Tibial artery (tissue), 4 donors: ENCODE data around the gene RAB40B.

Experiments
- DNase-seq, 2 donors: peaks; one replicate each; pipeline ENCODE4 v3.0.0-alpha.2; 2019
- H3K27ac ChIP-seq, 2 donors: fragments of 200-600 bp; sonication (generic) in 1 of 2; 1 replicate in 1 of 2; 2 replicates in 1 of 2; pipeline ENCODE4 v1.5.1; 2018 to 2019; ENCODE audit warnings: mild to moderate bottlenecking in 1 of 2
- H3K27me3 ChIP-seq, 2 donors: fragments of 200-600 bp; sonication (generic) in 1 of 2; one replicate each; pipeline versions ENCODE4 v1.5.1 to v1.6.0; 2016 to 2019
- H3K36me3 ChIP-seq, 3 donors: fragments of 200-600 bp; sonication (generic) in 2 of 3; one replicate each; pipeline ENCODE4 v1.5.1; 2016 to 2019; ENCODE audit warnings: mild to moderate bottlenecking in 2 of 3
- H3K4me1 ChIP-seq, 4 donors: fragments of 200-600 bp; sonication (generic) in 2 of 4; 1 replicate in 3 of 4; 2 replicates in 1 of 4; pipeline ENCODE4 v1.5.1; 2016 to 2019
- H3K4me3 ChIP-seq, 2 donors: fragments of 200-600 bp; sonication (generic) in 1 of 2; 1 replicate in 1 of 2; 2 replicates in 1 of 2; pipeline ENCODE4 v1.5.1; 2018 to 2019; ENCODE audit warnings: mild to moderate bottlenecking in 2 of 2
- H3K9me3 ChIP-seq, 3 donors: fragments of 200-600 bp; sonication (generic) in 1 of 3; one replicate each; pipeline ENCODE4 v1.5.1; 2016 to 2019
- CTCF ChIP-seq, 2 experiments: fragments of 200-600 bp in 1 of 2; fragments of 450-650 bp in 1 of 2; IDR thresholded peaks; one replicate each; pipeline ENCODE4 v1.5.1; 2017 to 2019; ENCODE audit warnings: antibody characterized with exemption in 2 of 2, mild to moderate bottlenecking in 1 of 2, moderate library complexity in 1 of 2
- intact Hi-C: fragments of 100-400 bp; cut with DNase I; formaldehyde crosslinking; loops from one replicate; pipeline ENCODE4 v1.15.0; 2023; ENCODE audit warnings: low total_unique reads

The RAB40B gene

GRCh38 chr17:82639628-82640027 lies 58.9 kb downstream of the RAB40B start:
- DNase-seq = no peak
- H3K4me3 ChIP-seq = no peak overlapping the region
- H3K9me3 ChIP-seq = no peaks in the 10 kb centered on the region
- no peaks in the 10 kb centered on the region for H3K27me3 ChIP-seq
- no peak overlapping the region for H3K27ac ChIP-seq
- H3K36me3 ChIP-seq = peaks cover 20 to 63% (median 43%) of the 10 kb centered on the region in 3 donors
- intact Hi-C loops = no loop called here
- H3K4me1 ChIP-seq = peaks cover 0 to 18% (median under 1%) of the 10 kb centered on the region in 4 donors
- no peak for TF ChIP-seq CTCF (IDR thresholded peaks at IDR 0.05)

- H3K36me3 ChIP-seq = peaks cover 15 to 58% (median 29%) of the 10 kb centered on the region in 3 donors
- no peaks in the 10 kb centered on the region for H3K9me3 ChIP-seq
- intact Hi-C loops = no loop called here
- TF ChIP-seq CTCF (IDR thresholded peaks at IDR 0.05) = no peak
- no peak overlapping the region for H3K4me3 ChIP-seq
- no peaks in the 10 kb centered on the region for H3K27me3 ChIP-seq
- H3K27ac ChIP-seq = no peak overlapping the region
- DNase-seq = no peak
- peaks cover 0 to 18% (median 0%) of the 10 kb centered on the region in 4 donors for H3K4me1 ChIP-seq
Measured at GRCh38 chr17:82638183-82638773, 60.2 kb downstream of the RAB40B start.

- Histone ChIP-seq H3K4me3 (no peak overlapping the region), H3K36me3 (peaks cover 2 to 44% (median 16%) of the 10 kb centered on the region in 3 donors), H3K27ac (no peak overlapping the region), H3K4me1 (peaks cover 0 to 12% (median 0%) of the 10 kb centered on the region in 4 donors), H3K9me3 (no peaks in the 10 kb centered on the region), H3K27me3 (no peaks in the 10 kb centered on the region)
- no peak for DNase-seq
- TF ChIP-seq CTCF (IDR thresholded peaks at IDR 0.05) = no peak
- intact Hi-C loops = no loop called here
Measured at GRCh38 chr17:82636626-82637598, 61.6 kb downstream of the RAB40B start.

GRCh38 chr17:82633343-82633742 lies 65.2 kb downstream of the RAB40B start:
- Histone ChIP-seq H3K36me3 (peaks cover 9 to 40% (median 18%) of the 10 kb centered on the region in 3 donors), H3K4me1 (no peaks in the 10 kb centered on the region), H3K27me3 (no peaks in the 10 kb centered on the region), H3K9me3 (no peaks in the 10 kb centered on the region), H3K27ac (no peak overlapping the region), H3K4me3 (no peak overlapping the region)
- no peak for DNase-seq
- intact Hi-C loops = no loop called here
- no peak for TF ChIP-seq CTCF (IDR thresholded peaks at IDR 0.05)

- H3K36me3 ChIP-seq = peaks cover 13 to 49% (median 27%) of the 10 kb centered on the region in 3 donors
- intact Hi-C loops = no loop called here
- no peaks in the 10 kb centered on the region for H3K27me3 ChIP-seq
- no peak for TF ChIP-seq CTCF (IDR thresholded peaks at IDR 0.05)
- H3K4me1 ChIP-seq = no peaks in the 10 kb centered on the region
- no peak overlapping the region for H3K27ac ChIP-seq
- DNase-seq = no peak
- no peaks in the 10 kb centered on the region for H3K9me3 ChIP-seq
- H3K4me3 ChIP-seq = no peak overlapping the region
Measured at GRCh38 chr17:82632451-82632850, 66.0 kb downstream of the RAB40B start.
